Testis (tissue), 2 donors: Measurements from ENCODE around the gene ESR1.

Experiments
- POLR2A ChIP-seq: fragments of 450-650 bp; IDR thresholded peaks from one replicate; pipeline ENCODE4 v1.6.1; 2017; ENCODE audit warnings: antibody characterized with exemption, mild to moderate bottlenecking, moderate library complexity
- TF ChIP-seq, protein P1 (sequence below), 3 experiments: fragments of 450-650 bp in 2 of 3; fragments of 200-600 bp in 1 of 3; sonication (generic) in 1 of 3; IDR thresholded peaks; one replicate each; pipeline ENCODE4 v1.5.1; 2016 to 2019; ENCODE audit warnings: antibody characterized with exemption in 3 of 3, mild to moderate bottlenecking in 2 of 3, moderate library complexity in 1 of 3

DNA sequence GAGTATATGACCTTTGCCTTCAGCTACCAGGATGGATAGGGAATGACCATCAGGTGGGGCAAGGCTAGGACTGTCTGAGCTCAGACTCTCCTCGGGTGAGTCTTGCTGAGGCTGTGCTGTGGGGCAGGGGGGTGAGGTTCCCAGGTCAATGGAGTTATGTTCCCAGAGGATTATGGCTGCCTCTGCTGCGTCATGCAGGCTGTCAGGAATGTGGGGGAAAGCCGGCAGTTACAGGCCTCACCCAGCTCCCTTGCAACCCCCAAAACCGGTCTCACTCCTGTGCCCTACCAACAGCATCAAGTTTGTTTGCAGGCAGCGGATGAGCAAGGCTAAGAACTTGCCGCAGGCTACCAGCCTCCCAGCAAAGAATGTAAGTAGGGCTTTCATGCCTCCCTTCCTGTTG is 93.5 kb downstream of the ESR1 start:
- no peak for TF ChIP-seq POLR2A
- TF ChIP-seq, protein P1, sequence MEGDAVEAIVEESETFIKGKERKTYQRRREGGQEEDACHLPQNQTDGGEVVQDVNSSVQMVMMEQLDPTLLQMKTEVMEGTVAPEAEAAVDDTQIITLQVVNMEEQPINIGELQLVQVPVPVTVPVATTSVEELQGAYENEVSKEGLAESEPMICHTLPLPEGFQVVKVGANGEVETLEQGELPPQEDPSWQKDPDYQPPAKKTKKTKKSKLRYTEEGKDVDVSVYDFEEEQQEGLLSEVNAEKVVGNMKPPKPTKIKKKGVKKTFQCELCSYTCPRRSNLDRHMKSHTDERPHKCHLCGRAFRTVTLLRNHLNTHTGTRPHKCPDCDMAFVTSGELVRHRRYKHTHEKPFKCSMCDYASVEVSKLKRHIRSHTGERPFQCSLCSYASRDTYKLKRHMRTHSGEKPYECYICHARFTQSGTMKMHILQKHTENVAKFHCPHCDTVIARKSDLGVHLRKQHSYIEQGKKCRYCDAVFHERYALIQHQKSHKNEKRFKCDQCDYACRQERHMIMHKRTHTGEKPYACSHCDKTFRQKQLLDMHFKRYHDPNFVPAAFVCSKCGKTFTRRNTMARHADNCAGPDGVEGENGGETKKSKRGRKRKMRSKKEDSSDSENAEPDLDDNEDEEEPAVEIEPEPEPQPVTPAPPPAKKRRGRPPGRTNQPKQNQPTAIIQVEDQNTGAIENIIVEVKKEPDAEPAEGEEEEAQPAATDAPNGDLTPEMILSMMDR (IDR thresholded peaks at IDR 0.05), result no peak
